Measurements from ENCODE around the gene COL9A2. TPM values are rescaled to one million over a fixed set of nuclear protein-coding genes. Genes with fewer than 3 reads are reported as not detected.

Gene COL9A2
- total RNA-seq, 4 donors from 2014 or later: 1.6 to 15.6 (median 9.0) TPM

DNA sequence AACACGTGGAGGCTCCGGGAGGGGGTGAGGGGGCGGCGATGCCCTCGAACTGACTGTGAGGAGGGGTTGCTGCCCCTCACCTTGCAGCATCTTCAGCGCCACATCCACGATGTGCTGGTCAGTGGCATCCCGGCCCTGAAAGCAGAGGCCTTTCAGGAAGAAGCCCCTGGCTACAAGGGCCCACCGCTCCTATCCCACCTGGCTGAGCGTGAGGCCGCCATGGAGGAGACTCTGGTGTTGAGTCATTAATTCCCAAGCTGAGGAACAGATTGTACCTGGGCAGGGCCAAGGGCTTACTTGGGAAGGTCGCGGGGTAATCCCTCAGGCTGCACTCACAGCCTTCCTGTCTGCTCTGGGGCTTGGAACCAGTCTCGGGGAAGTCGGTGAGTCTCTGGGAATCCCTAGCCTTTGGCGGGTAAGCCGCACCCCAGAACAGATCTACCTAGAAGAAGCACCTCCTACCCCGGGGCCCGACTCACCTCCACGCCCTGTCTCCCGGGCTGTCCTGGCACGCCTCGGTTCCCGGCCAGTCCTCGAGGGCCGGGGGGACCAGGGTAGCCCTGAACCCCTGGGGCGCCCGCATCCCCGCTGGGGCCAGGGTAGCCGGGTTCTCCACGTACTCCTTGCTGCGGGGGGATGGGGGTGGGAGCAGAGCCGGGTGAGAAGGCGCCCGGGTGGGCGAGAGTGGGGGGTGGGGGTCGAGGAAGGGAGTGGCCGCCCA lies 13.9 kb downstream of the COL9A2 start:
- DNase-seq (ENCODE audit: low spot score): no peak
- ATAC-seq (ENCODE audit: low FRiP score): no peak
- TF ChIP-seq, protein P1, sequence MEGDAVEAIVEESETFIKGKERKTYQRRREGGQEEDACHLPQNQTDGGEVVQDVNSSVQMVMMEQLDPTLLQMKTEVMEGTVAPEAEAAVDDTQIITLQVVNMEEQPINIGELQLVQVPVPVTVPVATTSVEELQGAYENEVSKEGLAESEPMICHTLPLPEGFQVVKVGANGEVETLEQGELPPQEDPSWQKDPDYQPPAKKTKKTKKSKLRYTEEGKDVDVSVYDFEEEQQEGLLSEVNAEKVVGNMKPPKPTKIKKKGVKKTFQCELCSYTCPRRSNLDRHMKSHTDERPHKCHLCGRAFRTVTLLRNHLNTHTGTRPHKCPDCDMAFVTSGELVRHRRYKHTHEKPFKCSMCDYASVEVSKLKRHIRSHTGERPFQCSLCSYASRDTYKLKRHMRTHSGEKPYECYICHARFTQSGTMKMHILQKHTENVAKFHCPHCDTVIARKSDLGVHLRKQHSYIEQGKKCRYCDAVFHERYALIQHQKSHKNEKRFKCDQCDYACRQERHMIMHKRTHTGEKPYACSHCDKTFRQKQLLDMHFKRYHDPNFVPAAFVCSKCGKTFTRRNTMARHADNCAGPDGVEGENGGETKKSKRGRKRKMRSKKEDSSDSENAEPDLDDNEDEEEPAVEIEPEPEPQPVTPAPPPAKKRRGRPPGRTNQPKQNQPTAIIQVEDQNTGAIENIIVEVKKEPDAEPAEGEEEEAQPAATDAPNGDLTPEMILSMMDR (IDR thresholded peaks at IDR 0.05): no peak

DNA sequence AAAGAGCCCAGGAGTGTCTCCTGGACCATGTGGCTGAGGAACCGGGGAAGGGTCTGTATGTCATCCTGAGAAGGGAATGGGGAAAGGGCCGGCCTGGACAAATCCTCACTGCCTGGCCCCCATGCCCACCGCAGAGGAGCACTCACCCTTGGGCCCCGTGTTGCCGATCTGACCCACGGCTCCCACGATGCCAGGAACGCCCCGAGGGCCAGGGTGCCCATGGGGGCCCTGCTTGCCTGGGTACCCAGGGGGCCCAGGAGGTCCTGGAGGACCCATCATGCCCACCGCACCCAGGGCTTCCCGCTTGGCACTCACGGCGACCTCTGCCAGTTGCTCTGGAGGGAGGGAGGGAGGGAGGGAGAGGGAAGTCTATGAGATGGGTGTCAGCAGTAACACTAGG lies 14.6 kb downstream of the COL9A2 start:
- no peak for DNase-seq (ENCODE audit: low spot score)
- TF ChIP-seq, protein P1 (IDR thresholded peaks at IDR 0.05): no peak

DNA sequence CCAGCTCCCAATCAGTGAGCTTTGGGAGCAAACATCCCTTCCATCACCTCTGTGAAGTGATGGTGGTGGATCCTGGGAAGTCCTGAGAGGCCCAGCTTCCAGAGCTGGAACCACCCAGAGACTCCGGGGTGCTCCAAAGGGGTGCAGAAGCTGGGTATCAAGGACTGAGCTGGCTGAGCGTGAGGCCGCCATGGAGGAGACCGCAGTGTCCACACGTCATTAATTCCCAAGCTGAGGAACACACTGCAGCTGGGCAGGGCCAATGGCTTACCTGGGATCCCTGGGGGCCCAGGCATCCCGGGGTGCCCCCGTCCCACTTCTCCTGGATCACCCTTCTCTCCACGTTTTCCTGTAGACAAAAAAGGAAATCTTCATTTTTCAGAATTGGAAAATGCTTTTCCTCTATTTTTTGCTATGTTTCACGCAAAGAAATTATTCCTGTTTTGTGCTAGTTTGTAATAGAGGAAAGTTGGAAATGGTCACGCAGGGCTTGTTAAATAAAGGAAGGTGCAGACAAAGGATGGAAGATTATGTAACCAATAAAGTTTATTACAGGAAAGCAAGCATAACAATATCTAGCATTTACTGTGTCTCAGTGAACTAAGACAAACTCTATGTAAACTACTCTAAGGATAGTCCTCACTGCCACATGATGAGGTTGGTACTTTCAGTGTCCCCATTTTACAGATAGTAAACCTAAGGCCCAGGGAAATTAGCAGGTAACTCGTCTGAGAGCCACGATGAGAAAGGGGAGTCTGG lies 15.4 kb downstream of the COL9A2 start:
- ATAC-seq (ENCODE audit: low FRiP score) (no peak), DNase-seq (ENCODE audit: low spot score) (no peak)
- TF ChIP-seq, protein P1 (IDR thresholded peaks at IDR 0.05): no peak

More for the DNA sequence above, 14.6 kb downstream of the COL9A2 start:
- no peak for ATAC-seq (ENCODE audit: low FRiP score)

DNA sequence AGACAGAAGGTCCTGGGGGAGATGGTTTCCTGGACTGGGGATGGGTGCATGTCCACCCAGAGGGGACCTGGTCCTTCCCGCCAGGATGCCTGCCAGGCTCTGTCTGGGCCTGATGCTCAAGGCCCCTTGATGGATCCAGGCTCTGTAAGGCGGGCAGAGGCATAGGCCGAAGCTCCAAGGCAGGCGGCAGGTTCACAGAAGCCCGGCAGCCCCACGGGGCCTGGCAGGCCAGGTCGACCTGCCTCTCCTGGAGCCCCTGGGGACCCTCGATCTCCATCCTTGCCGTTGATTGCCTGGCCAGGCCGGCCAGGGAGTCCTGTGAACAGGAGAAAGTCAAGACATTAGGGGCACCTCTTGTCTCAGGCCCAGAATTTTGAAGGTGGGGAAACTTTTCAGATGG lies 16.0 kb downstream of the COL9A2 start:
- TF ChIP-seq, protein P1 (IDR thresholded peaks at IDR 0.05): no peak
- no peak for ATAC-seq (ENCODE audit: low FRiP score)
- DNase-seq (ENCODE audit: low spot score): no peak

DNA sequence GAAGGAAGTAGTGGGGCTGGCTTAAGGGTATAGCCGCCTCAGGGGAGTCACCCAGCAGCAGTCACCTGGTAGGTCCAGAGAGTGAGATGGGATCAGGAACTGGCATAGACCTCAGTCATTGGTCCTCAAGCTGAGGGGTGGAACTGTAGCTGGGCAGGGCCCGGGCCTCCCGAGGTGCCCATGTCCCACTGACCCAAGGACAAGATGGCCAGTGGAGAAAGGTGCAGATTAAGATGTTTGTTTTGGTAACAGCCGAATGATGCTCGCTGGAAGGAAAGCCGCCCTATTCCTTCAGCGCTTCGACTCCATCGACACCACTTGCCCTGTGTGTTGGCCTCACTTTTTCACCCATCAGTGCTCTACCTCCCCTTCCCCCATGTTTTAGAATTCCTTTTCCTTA lies 16.4 kb downstream of the COL9A2 start:
- ATAC-seq (ENCODE audit: low FRiP score): no peak
- TF ChIP-seq, protein P1 (IDR thresholded peaks at IDR 0.05): no peak
- DNase-seq (ENCODE audit: low spot score): no peak

DNA sequence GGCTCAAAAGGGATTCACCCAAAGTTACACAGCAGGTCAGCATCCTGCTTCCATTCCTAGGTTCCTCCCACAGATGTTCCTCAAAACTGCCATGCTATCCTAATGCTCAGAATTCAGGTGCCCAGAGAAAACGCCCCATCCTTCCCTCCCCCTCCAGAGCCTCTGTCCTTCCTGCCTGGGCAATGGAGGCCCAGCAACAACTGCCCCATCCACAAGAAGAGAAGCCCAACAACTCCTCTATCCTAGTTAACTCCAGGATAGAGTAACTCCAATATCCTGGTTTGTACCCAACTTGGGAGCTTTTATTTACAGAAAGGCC lies 16.9 kb downstream of the COL9A2 start:
- TF ChIP-seq, protein P1 (IDR thresholded peaks at IDR 0.05): no peak
- ATAC-seq (ENCODE audit: low FRiP score): no peak
- DNase-seq (ENCODE audit: low spot score): no peak
